Endothelial cell of umbilical vein (primary cell): Measurements from ENCODE around the gene UBTD1. TPM values are rescaled to one million over a fixed set of nuclear protein-coding genes. Genes with fewer than 3 reads are reported as not detected.

Experiments
- BruUV-seq: library from RNA; stranded (reverse); fragments of 400-500 nt; replicated peaks from 2 replicates; lab custom pipeline; 2021; lab: Mats Ljungman, UMichigan
- CTCF ChIA-PET: fragments of 300-600, 350-600 bp; sonication (Branson Sonifier 250); formaldehyde crosslinking; loops from one replicate; lab custom pipeline; 2021; ENCODE audit warnings: antibody characterized with exemption, inconsistent platforms; lab: Charles Lee
- POLR2A ChIA-PET: fragments of 300-600, 350-600 bp; sonication (Branson Sonifier 250); formaldehyde crosslinking; loops from one replicate; lab custom pipeline; 2021; ENCODE audit warnings: antibody characterized with exemption, inconsistent platforms; lab: Charles Lee
- DNase-seq: peaks from one replicate; pipeline ENCODE4 v3.0.0-alpha.2; 2011; ENCODE audit warnings: low read depth, low spot score
- FAIRE-seq: peaks from 2 replicates; lab custom pipeline; 2011; peaks lifted over from hg19 to GRCh38; lab: Jason Lieb, UNC
- H2AFZ ChIP-seq: 2 replicates; pipeline ENCODE4 v1.6.0; 2012; ENCODE audit warnings: low read depth, low read length, control low read depth, inconsistent platforms
- H3K27ac ChIP-seq: 2 replicates; pipeline ENCODE4 v1.5.1; 2011; ENCODE audit warnings: low read depth, mild to moderate bottlenecking, control low read depth, low read length, moderate library complexity; ENCODE audit not compliant: insufficient read depth
- H3K27me3 ChIP-seq, 2 experiments: 2 replicates each; pipeline versions ENCODE4 v1.6.0 to v1.6.1; 2011; ENCODE audit warnings: low read length in 2 of 2, mixed read lengths in 1 of 2; ENCODE audit not compliant: control insufficient read depth in 2 of 2, insufficient read depth in 2 of 2
- H3K36me3 ChIP-seq, 2 experiments: 2 replicates in 1 of 2; 3 replicates in 1 of 2; pipeline ENCODE4 v1.5.1; 2011; ENCODE audit warnings: low read length in 2 of 2, mild to moderate bottlenecking in 1 of 2, moderate library complexity in 1 of 2; ENCODE audit not compliant: control insufficient read depth in 2 of 2, insufficient read depth in 2 of 2; ENCODE audit errors: extremely low read depth in 1 of 2
- H3K4me1 ChIP-seq: 3 replicates; pipeline ENCODE4 v1.5.1; 2011; ENCODE audit warnings: mild to moderate bottlenecking, low read length; ENCODE audit not compliant: control insufficient read depth, insufficient read depth; ENCODE audit errors: extremely low read depth
- H3K4me2 ChIP-seq: 2 replicates; pipeline ENCODE4 v1.6.1; 2011; ENCODE audit warnings: low read length, control low read depth, mixed read lengths; ENCODE audit not compliant: insufficient read depth
- H3K4me3 ChIP-seq, 3 experiments: fragments of 200-600 bp in 1 of 3; sonication (generic), shearing (Covaris generic) in 1 of 3; replicated peaks in 1 of 3; 2 replicates each; pipeline ENCODE4 v1.5.1; 2011 to 2016; ENCODE audit warnings: control low read depth in 3 of 3, low read length in 3 of 3, mild to moderate bottlenecking in 2 of 3, inconsistent platforms in 1 of 3, low read depth in 1 of 3, moderate library complexity in 1 of 3; ENCODE audit not compliant: insufficient read depth in 1 of 3
- H3K79me2 ChIP-seq: 2 replicates; pipeline ENCODE4 v1.6.0; 2012; ENCODE audit warnings: low read length, inconsistent platforms; ENCODE audit not compliant: control insufficient read depth, insufficient read depth
- H3K9ac ChIP-seq: replicated peaks from 2 replicates; pipeline ENCODE3; 2011; ENCODE audit warnings: low read length, control low read depth; ENCODE audit not compliant: insufficient read depth; ENCODE audit errors: extremely low read depth
- H3K9me1 ChIP-seq: replicated peaks from 3 replicates; pipeline ENCODE4 v1.6.0; 2011; ENCODE audit warnings: mild to moderate bottlenecking, low read length; ENCODE audit not compliant: control insufficient read depth, insufficient read depth; ENCODE audit errors: extremely low read depth
- H3K9me3 ChIP-seq: replicated peaks from 2 replicates; pipeline ENCODE4 v1.5.1; 2012; ENCODE audit warnings: low read length, inconsistent platforms; ENCODE audit not compliant: control insufficient read depth, insufficient read depth
- H4K20me1 ChIP-seq: replicated peaks from 2 replicates; pipeline ENCODE3; 2011; ENCODE audit warnings: mild to moderate bottlenecking, low read length; ENCODE audit not compliant: control insufficient read depth, insufficient read depth; ENCODE audit errors: extremely low read depth
- JUN ChIP-seq: IDR thresholded peaks from 2 replicates; pipeline ENCODE4 v1.6.1; 2011; ENCODE audit warnings: borderline replicate concordance, low read depth; ENCODE audit not compliant: insufficient read length, insufficient read depth
- MYC ChIP-seq: IDR thresholded peaks from one replicate; pipeline ENCODE4 v1.6.1; 2011; ENCODE audit warnings: mild to moderate bottlenecking, low read depth, low read length
- POLR2AphosphoS5 ChIP-seq: IDR thresholded peaks from 2 replicates; pipeline ENCODE4 v1.6.1; 2012; ENCODE audit warnings: low read depth, mild to moderate bottlenecking, control low read depth, low read length, moderate library complexity; ENCODE audit not compliant: insufficient read depth
- dilution Hi-C: fragments of 300-500 bp; cut with MboI; formaldehyde crosslinking; loops from one replicate; pipeline ENCODE4 v1.15.0; 2019; ENCODE audit warnings: low sequenced_read_pairs; ENCODE audit not compliant: extremely low pct_ligation_motif_present
- intact Hi-C: fragments of 100-400 bp; cut with micrococcal nuclease; formaldehyde crosslinking; loops from one replicate; pipeline ENCODE4 v1.10.0; 2022
- polyA plus RNA-seq, 4 experiments: library from polyadenylated mRNA; depleted of rRNA in 3 of 4; stranded (reverse) in 3 of 4; unstranded in 1 of 4; fragments of >200 nt; gene quantifications; 2 replicates each; pipeline versions ENCODE4 v1.2.1 to v1.2.3, GENCODE V29; 2011 to 2012; ENCODE audit warnings: missing spikeins in 1 of 4
- total RNA-seq: library from RNA; stranded (reverse); gene quantifications from 2 replicates; pipeline ENCODE4 v1.2.3, GENCODE V29; 2021
- TF ChIP-seq, protein P1 (sequence below): IDR thresholded peaks from 2 replicates; pipeline ENCODE4 v1.6.1; 2011; ENCODE audit not compliant: insufficient read depth, insufficient read length

UBTD1 gene
- total and polyA plus RNA-seq, 2 donors (not counting 3 experiments of a cell fraction or from before 2014, with no cell fraction given): 42.6 to 63.7 TPM

- no peak overlapping the region for H3K27ac ChIP-seq
- no peak for DNase-seq
- peaks cover 32% of the 10 kb centered on the region for H3K79me2 ChIP-seq
- TF ChIP-seq POLR2AphosphoS5 (no peak), JUN (no peak)
- H3K9me1 ChIP-seq: no peaks in the 10 kb centered on the region
- no peaks in the 10 kb centered on the region for H3K9me3 ChIP-seq
- H3K27me3 ChIP-seq: no peaks in the 10 kb centered on the region
- CTCF ChIA-PET: interaction anchor here (0.7 kb wide), 1 partner anchor 52 kb away, joined by 3 read pairs; no protein-coding TSS in a partner anchor
- no TSS peak for BruUV-seq
- H3K4me2 ChIP-seq: no peak overlapping the region
- intact Hi-C loops: no loop called here
- peaks cover 10 to 16% of the 10 kb centered on the region in 2 experiments for H3K36me3 ChIP-seq
- no peak overlapping the region for H3K9ac ChIP-seq
- no peak overlapping the region for H2AFZ ChIP-seq
- no peak for FAIRE-seq
- H4K20me1 ChIP-seq: no peaks in the 10 kb centered on the region
- no peak overlapping the region for H3K4me3 ChIP-seq
- dilution Hi-C loops: no loop called here
- POLR2A ChIA-PET: no interaction called here
- H3K4me1 ChIP-seq: no peaks in the 10 kb centered on the region
Observed at GRCh38 chr10:97482381-97482780, 16.3 kb upstream of the UBTD1 start.

DNA sequence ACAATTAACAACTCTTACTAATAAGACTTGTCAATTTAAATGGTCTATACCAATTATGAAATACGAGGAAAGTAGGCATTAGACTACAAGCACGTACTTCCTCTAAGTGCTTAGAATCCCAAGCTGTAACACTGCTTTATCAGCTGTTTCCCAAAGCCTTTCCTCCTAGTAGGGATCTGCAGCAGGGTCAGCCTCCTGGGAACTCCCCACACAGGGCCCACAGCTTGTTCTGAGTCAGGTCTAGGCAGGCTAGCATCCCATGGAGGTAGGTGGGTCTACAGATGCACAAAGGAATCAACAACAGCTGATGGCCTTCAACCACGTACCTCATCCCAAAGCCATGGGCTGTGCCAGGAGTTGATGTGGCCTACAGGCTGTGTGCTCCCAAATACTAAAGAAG is 15.2 kb upstream of the UBTD1 start:
- H3K4me2 ChIP-seq: no peak overlapping the region
- peaks cover 5 to 12% of the 10 kb centered on the region in 2 experiments for H3K36me3 ChIP-seq

More for the DNA sequence above, 15.2 kb upstream of the UBTD1 start:
- TF ChIP-seq JUN (no peak), MYC (no peak)
- TF ChIP-seq, protein P1, sequence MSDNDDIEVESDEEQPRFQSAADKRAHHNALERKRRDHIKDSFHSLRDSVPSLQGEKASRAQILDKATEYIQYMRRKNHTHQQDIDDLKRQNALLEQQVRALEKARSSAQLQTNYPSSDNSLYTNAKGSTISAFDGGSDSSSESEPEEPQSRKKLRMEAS: no peak
- Histone ChIP-seq H3K79me2 (peaks cover 43% of the 10 kb centered on the region), H3K9me1 (no peaks in the 10 kb centered on the region), H3K9me3 (no peaks in the 10 kb centered on the region), H4K20me1 (peaks cover 2% of the 10 kb centered on the region), H2AFZ (no peak overlapping the region), H3K4me1 (no peaks in the 10 kb centered on the region), H3K4me3 (no peak overlapping the region), H3K27me3 (no peaks in the 10 kb centered on the region), H3K9ac (no peak overlapping the region), H3K27ac (no peak overlapping the region)
- intact Hi-C loops: no loop called here
- no peak for FAIRE-seq
- peak; percentile 53 for DNase-seq
- ChIA-PET CTCF (interaction anchor here (0.8 to 1.2 kb wide), 3 partner anchors 11 to 88 kb away, joined by 3 read pairs; no protein-coding TSS in a partner anchor), POLR2A (no interaction called here)
- dilution Hi-C loops: no loop called here
- BruUV-seq: no TSS peak
